GM21381 (cell line): ENCODE results near the gene SEPTIN5.

Source experiments
- ATAC-seq: cut with Tn5 transposase; IDR thresholded peaks from one replicate; pipeline ENCODE4 v1.9.1; 2021; ENCODE audit warnings: mild to moderate bottlenecking, moderate library complexity; ENCODE audit not compliant: unreplicated experiment

Gene SEPTIN5

GRCh38 chr22:19759427-19760057 lies 45.2 kb downstream of the SEPTIN5 start:
- ATAC-seq = no peak

GRCh38 chr22:19760058-19760950 lies 46.0 kb downstream of the SEPTIN5 start, which contains the start of gene TBX1:
Gene TBX1 (plus strand): TSS chr22:19760778. CDS start chr22:19760844, 66 bp downstream.
- no peak for ATAC-seq

- no peak for ATAC-seq
Measured at GRCh38 chr22:19760951-19761724, 46.8 kb downstream of the SEPTIN5 start.

GRCh38 chr22:19761725-19762567 lies 47.6 kb downstream of the SEPTIN5 start:
- ATAC-seq = no peak

GRCh38 chr22:19762568-19763457 lies 48.5 kb downstream of the SEPTIN5 start:
- ATAC-seq = no peak

GRCh38 chr22:19763458-19764298 lies 49.4 kb downstream of the SEPTIN5 start:
- ATAC-seq = no peak

- ATAC-seq = no peak
Measured at GRCh38 chr22:19764299-19764593, 49.9 kb downstream of the SEPTIN5 start.

- no peak for ATAC-seq
Measured at GRCh38 chr22:19764636-19765476, 50.6 kb downstream of the SEPTIN5 start.

- no peak for ATAC-seq
Measured at GRCh38 chr22:19765477-19766239, 51.4 kb downstream of the SEPTIN5 start.

GRCh38 chr22:19766240-19766510 lies 51.9 kb downstream of the SEPTIN5 start:
- ATAC-seq = no peak

GRCh38 chr22:19766511-19767426 lies 52.5 kb downstream of the SEPTIN5 start:
- no peak for ATAC-seq

- no peak for ATAC-seq
Measured at GRCh38 chr22:19767427-19768341, 53.4 kb downstream of the SEPTIN5 start.

- ATAC-seq = no peak
Measured at GRCh38 chr22:19769393-19769715, 55.1 kb downstream of the SEPTIN5 start.

GRCh38 chr22:19770349-19771220 lies 56.3 kb downstream of the SEPTIN5 start:
- ATAC-seq = no peak

GRCh38 chr22:19772422-19772672 lies 58.0 kb downstream of the SEPTIN5 start:
- ATAC-seq = no peak
